IPS-18a (cell line): ENCODE results near the gene CBX8.

Experiments used
- H3K27ac ChIP-seq: one replicate; pipeline ENCODE4 v1.5.1; 2013; ENCODE audit warnings: low read length
- H3K27me3 ChIP-seq: one replicate; pipeline ENCODE4 v1.6.1; 2013; ENCODE audit warnings: mild to moderate bottlenecking, low read length; ENCODE audit not compliant: control insufficient read depth, insufficient read depth
- H3K36me3 ChIP-seq: one replicate; pipeline ENCODE4 v1.6.1; 2013; ENCODE audit warnings: low read depth, low read length; ENCODE audit not compliant: control insufficient read depth
- H3K4me1 ChIP-seq: one replicate; pipeline ENCODE4 v1.6.1; 2013; ENCODE audit warnings: low read depth, low read length; ENCODE audit not compliant: control insufficient read depth
- H3K4me3 ChIP-seq: one replicate; pipeline ENCODE4 v1.5.1; 2013; ENCODE audit warnings: low read length
- H3K9ac ChIP-seq: one replicate; pipeline ENCODE4 v1.6.1; 2013; ENCODE audit warnings: mild to moderate bottlenecking, low read length, moderate library complexity
- H3K9me3 ChIP-seq: one replicate; pipeline ENCODE4 v1.6.1; 2013; ENCODE audit warnings: low read depth, low read length; ENCODE audit not compliant: control insufficient read depth

The CBX8 gene

GRCh38 chr17:79799538-79800324 is 2.9 kb upstream of the CBX8 start:
- no peak overlapping the region for H3K27ac ChIP-seq
- peaks cover 26% of the 10 kb centered on the region for H3K4me1 ChIP-seq
- H3K9ac ChIP-seq: no peak overlapping the region
- peaks cover 92% of the 10 kb centered on the region for H3K27me3 ChIP-seq
- H3K4me3 ChIP-seq: no peak overlapping the region
- no peaks in the 10 kb centered on the region for H3K9me3 ChIP-seq
- H3K36me3 ChIP-seq: no peaks in the 10 kb centered on the region

- H3K4me1 ChIP-seq: peaks cover 27% of the 10 kb centered on the region
- no peaks in the 10 kb centered on the region for H3K9me3 ChIP-seq
- no peak overlapping the region for H3K4me3 ChIP-seq
- no peaks in the 10 kb centered on the region for H3K36me3 ChIP-seq
- no peak overlapping the region for H3K9ac ChIP-seq
- H3K27ac ChIP-seq: no peak overlapping the region
- peaks cover 92% of the 10 kb centered on the region for H3K27me3 ChIP-seq
Measured at GRCh38 chr17:79799174-79799537, 2.3 kb upstream of the CBX8 start.

GRCh38 chr17:79798299-79799173 is 1.7 kb upstream of the CBX8 start:
- Histone ChIP-seq H3K36me3 (no peaks in the 10 kb centered on the region), H3K4me3 (peak overlapping the region; percentile 0), H3K9ac (no peak overlapping the region), H3K27ac (no peak overlapping the region), H3K9me3 (no peaks in the 10 kb centered on the region), H3K27me3 (peaks cover 92% of the 10 kb centered on the region), H3K4me1 (peaks cover 29% of the 10 kb centered on the region)

GRCh38 chr17:79797492-79798298 is 818 bp upstream of the CBX8 start:
- H3K9ac ChIP-seq: no peak overlapping the region
- peaks cover 31% of the 10 kb centered on the region for H3K4me1 ChIP-seq
- no peaks in the 10 kb centered on the region for H3K9me3 ChIP-seq
- peaks cover 92% of the 10 kb centered on the region for H3K27me3 ChIP-seq
- no peak overlapping the region for H3K27ac ChIP-seq
- H3K4me3 ChIP-seq: peak overlapping the region; percentile 0
- no peaks in the 10 kb centered on the region for H3K36me3 ChIP-seq

GRCh38 chr17:79796444-79796762 is 474 bp downstream of the CBX8 start:
- no peaks in the 10 kb centered on the region for H3K36me3 ChIP-seq
- peaks cover 34% of the 10 kb centered on the region for H3K4me1 ChIP-seq

GRCh38 chr17:79795795-79796443 is 958 bp downstream of the CBX8 start:
- Histone ChIP-seq H3K27me3 (peaks cover 92% of the 10 kb centered on the region), H3K36me3 (no peaks in the 10 kb centered on the region), H3K27ac (no peak overlapping the region), H3K9ac (peak overlapping the region; percentile 29), H3K4me1 (peaks cover 34% of the 10 kb centered on the region), H3K9me3 (no peaks in the 10 kb centered on the region), H3K4me3 (peak overlapping the region; percentile 56)

More at GRCh38 chr17:79796444-79796762, 474 bp downstream of the CBX8 start:
- no peak overlapping the region for H3K27ac ChIP-seq
- peak overlapping the region; percentile 56 for H3K4me3 ChIP-seq
- H3K9ac ChIP-seq: peak overlapping the region; percentile 29
- peaks cover 92% of the 10 kb centered on the region for H3K27me3 ChIP-seq
- H3K9me3 ChIP-seq: no peaks in the 10 kb centered on the region

GRCh38 chr17:79794659-79795511 is 2.0 kb downstream of the CBX8 start:
- H3K36me3 ChIP-seq: no peaks in the 10 kb centered on the region
- no peaks in the 10 kb centered on the region for H3K9me3 ChIP-seq
- no peak overlapping the region for H3K27ac ChIP-seq
- H3K4me1 ChIP-seq: peaks cover 29% of the 10 kb centered on the region
- peak overlapping the region; percentile 13 for H3K4me3 ChIP-seq
- peaks cover 92% of the 10 kb centered on the region for H3K27me3 ChIP-seq
- peak overlapping the region; percentile 12 for H3K9ac ChIP-seq

- Histone ChIP-seq H3K27me3 (peaks cover 92% of the 10 kb centered on the region), H3K27ac (no peak overlapping the region), H3K4me1 (peaks cover 29% of the 10 kb centered on the region)
Measured at GRCh38 chr17:79793924-79794304, 3.0 kb downstream of the CBX8 start.

GRCh38 chr17:79792984-79793923 is 3.6 kb downstream of the CBX8 start:
- peak overlapping the region; percentile 22 for H3K4me3 ChIP-seq
- no peak overlapping the region for H3K9ac ChIP-seq
- H3K36me3 ChIP-seq: no peaks in the 10 kb centered on the region
- H3K27ac ChIP-seq: no peak overlapping the region
- peaks cover 92% of the 10 kb centered on the region for H3K27me3 ChIP-seq
- H3K9me3 ChIP-seq: no peaks in the 10 kb centered on the region
- H3K4me1 ChIP-seq: peaks cover 35% of the 10 kb centered on the region

More at GRCh38 chr17:79793924-79794304, 3.0 kb downstream of the CBX8 start:
- H3K9me3 ChIP-seq: no peaks in the 10 kb centered on the region
- no peaks in the 10 kb centered on the region for H3K36me3 ChIP-seq
- H3K9ac ChIP-seq: no peak overlapping the region
- peak overlapping the region; percentile 22 for H3K4me3 ChIP-seq
